Measurements from ENCODE around the gene SP7. TPM values are rescaled to one million over a fixed set of nuclear protein-coding genes. Genes with fewer than 3 reads are reported as not detected.

SP7 gene
- total RNA-seq, 1 experiment from 2014 or later, result not detected

DNA sequence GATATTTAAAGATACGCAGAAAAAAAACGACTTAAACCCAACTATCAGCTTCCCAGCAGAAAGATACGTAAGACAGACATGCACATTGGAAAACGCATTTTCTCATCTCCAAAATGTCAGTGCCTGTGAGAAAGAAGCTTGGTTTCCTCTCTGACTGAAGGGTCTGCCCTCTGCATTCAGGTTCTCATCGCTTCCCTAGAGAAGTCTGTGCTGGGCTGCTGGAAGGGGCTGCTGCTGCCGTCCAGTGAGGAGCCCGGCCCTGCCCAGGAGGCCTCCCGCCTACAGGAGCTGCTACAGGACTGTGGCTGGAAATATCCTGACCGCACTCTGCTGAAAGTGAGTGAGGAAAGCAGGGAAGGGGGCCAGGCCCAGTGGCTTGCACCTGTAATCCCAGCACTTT, 45.5 kb downstream of the SP7 start:
- Mint-ChIP-seq H3K9me3 (no peaks in the 10 kb centered on the region), H3K27ac (no peak overlapping the region), H3K4me1 (peaks cover 0 to 5% of the 10 kb centered on the region in 2 experiments; a peak in 1 of 4 replicates), H3K4me3 (no peak overlapping the region), H3K36me3 (ENCODE audit: insufficient read depth in 1 of 3, low read depth in 3 of 3) (peaks cover 42 to 65% (median 63%) of the 10 kb centered on the region in 3 experiments), H3K27me3 (ENCODE audit: low read depth) (no peaks in the 10 kb centered on the region)
- H3K4ac ChIP-seq (ENCODE audit: low read depth, low read length), result no peak overlapping the region
- DNase-seq, result no peak
- no peak overlapping the region for H2BK12ac ChIP-seq (ENCODE audit: insufficient read length, low read depth, low read length)
- no peak overlapping the region for H2BK120ac ChIP-seq (ENCODE audit: low read depth, low read length, poor library complexity, severe bottlenecking)
- H2BK5ac ChIP-seq (ENCODE audit: insufficient read length, low read length), result no peak overlapping the region
- no peaks in the 10 kb centered on the region for H3K9me3 ChIP-seq (ENCODE audit: control insufficient read depth, low read depth, low read length)
- H3K23me2 ChIP-seq (ENCODE audit: insufficient read length, low read depth, low read length, poor library complexity, severe bottlenecking), result no peaks in the 10 kb centered on the region
- no peak overlapping the region for H3K23ac ChIP-seq (ENCODE audit: insufficient read length, low read depth, low read length)
- H3K79me1 ChIP-seq (ENCODE audit: insufficient read depth, low read depth, low read length, poor library complexity, severe bottlenecking), result no peaks in the 10 kb centered on the region
- no peak overlapping the region for H3K56ac ChIP-seq (ENCODE audit: insufficient read length, low read depth, low read length)
- H2BK15ac ChIP-seq (ENCODE audit: low read depth, low read length), result no peak overlapping the region
- H3K79me2 ChIP-seq (ENCODE audit: insufficient read depth, low read length), result peaks cover under 1% of the 10 kb centered on the region; the same call in 1 of the 2 replicates
- no peak overlapping the region for H3K27ac ChIP-seq (ENCODE audit: insufficient read length, low read depth, low read length)
- H3T11ph ChIP-seq (ENCODE audit: low read length), result no peak overlapping the region
- WGBS (ENCODE audit: extremely low coverage, insufficient read length, low lambda C conversion rate), result no CpG with 5 or more reads among the region's 9 CpGs
- no peaks in the 10 kb centered on the region for H4K20me1 ChIP-seq (ENCODE audit: control insufficient read depth, insufficient read depth, insufficient read length)
- no peak overlapping the region for H3K18ac ChIP-seq (ENCODE audit: insufficient read length, low read depth, low read length)
- H4K91ac ChIP-seq (ENCODE audit: insufficient read length, low read depth, low read length), result no peak overlapping the region
- H2BK20ac ChIP-seq (ENCODE audit: low read depth, low read length, poor library complexity, severe bottlenecking), result no peak overlapping the region
- no peak overlapping the region for H2AFZ ChIP-seq (ENCODE audit: low read length)
- no peak overlapping the region for H4K5ac ChIP-seq (ENCODE audit: insufficient read length, low read depth, low read length)
- H3K14ac ChIP-seq (ENCODE audit: insufficient read depth, low read length), result no peak overlapping the region
- TF ChIP-seq, protein P1, sequence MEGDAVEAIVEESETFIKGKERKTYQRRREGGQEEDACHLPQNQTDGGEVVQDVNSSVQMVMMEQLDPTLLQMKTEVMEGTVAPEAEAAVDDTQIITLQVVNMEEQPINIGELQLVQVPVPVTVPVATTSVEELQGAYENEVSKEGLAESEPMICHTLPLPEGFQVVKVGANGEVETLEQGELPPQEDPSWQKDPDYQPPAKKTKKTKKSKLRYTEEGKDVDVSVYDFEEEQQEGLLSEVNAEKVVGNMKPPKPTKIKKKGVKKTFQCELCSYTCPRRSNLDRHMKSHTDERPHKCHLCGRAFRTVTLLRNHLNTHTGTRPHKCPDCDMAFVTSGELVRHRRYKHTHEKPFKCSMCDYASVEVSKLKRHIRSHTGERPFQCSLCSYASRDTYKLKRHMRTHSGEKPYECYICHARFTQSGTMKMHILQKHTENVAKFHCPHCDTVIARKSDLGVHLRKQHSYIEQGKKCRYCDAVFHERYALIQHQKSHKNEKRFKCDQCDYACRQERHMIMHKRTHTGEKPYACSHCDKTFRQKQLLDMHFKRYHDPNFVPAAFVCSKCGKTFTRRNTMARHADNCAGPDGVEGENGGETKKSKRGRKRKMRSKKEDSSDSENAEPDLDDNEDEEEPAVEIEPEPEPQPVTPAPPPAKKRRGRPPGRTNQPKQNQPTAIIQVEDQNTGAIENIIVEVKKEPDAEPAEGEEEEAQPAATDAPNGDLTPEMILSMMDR (conservative IDR thresholded peaks at IDR 0.05), result no peak
- H3K27me3 ChIP-seq (ENCODE audit: insufficient read depth, low read length), result no peaks in the 10 kb centered on the region
- no peaks in the 10 kb centered on the region for H3K4me1 ChIP-seq (ENCODE audit: insufficient read depth, low read length)
- no peak overlapping the region for H4K8ac ChIP-seq (replicated peaks; ENCODE audit: insufficient read length, low read depth, low read length)
- H2AK5ac ChIP-seq (ENCODE audit: insufficient read length, low read length), result no peak overlapping the region
- no peak overlapping the region for H3K4me2 ChIP-seq (ENCODE audit: insufficient read depth, insufficient read length, low read length)
- H3K9ac ChIP-seq (ENCODE audit: extremely low read depth, insufficient read length, low read length), result no peak overlapping the region
